Skin epidermis (tissue), 12 donors: ENCODE measurements around the gene CRHR2.

Experiments used
- H3K27ac ChIP-seq, 21 experiments: fragments of 200-600 bp; sonication (generic) in 11 of 21; one replicate each; pipeline ENCODE4 v1.5.0; 2020; ENCODE audit warnings: mild to moderate bottlenecking in 3 of 21, inconsistent platforms in 2 of 21, moderate library complexity in 2 of 21
- H3K4me3 ChIP-seq, 7 experiments: fragments of 200-600 bp; sonication (generic) in 2 of 7; one replicate each; pipeline ENCODE4 v1.5.0; 2020; ENCODE audit warnings: inconsistent platforms in 2 of 7, mild to moderate bottlenecking in 2 of 7, moderate library complexity in 1 of 7

The CRHR2 gene

GRCh38 chr7:30684351-30684750 is 2.1 kb upstream of the CRHR2 start:
- no peak overlapping the region for H3K4me3 ChIP-seq

DNA sequence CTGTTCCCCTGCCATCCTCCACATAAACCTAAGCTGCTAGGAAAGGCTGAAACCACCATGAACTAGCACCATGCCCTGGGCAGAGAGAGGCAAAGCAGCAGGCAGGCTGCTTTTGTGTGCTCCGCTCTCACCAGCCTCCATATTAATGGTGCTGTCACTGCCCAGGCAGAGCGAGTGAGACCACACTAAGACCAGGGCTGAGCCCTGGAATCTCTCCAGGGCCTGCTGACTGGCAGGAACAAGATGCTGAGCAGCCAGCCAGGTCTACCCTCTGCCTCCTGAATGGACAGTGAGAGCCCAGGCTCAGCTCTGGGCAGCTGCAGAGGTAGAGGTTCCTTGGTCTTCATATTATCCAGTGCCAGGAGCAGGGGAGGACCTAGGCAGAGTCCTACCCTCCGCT is 1.6 kb upstream of the CRHR2 start:
- Histone ChIP-seq H3K27ac (no peak overlapping the region), H3K4me3 (no peak overlapping the region)

More at GRCh38 chr7:30684351-30684750, 2.1 kb upstream of the CRHR2 start:
- H3K27ac ChIP-seq: no peak overlapping the region

DNA sequence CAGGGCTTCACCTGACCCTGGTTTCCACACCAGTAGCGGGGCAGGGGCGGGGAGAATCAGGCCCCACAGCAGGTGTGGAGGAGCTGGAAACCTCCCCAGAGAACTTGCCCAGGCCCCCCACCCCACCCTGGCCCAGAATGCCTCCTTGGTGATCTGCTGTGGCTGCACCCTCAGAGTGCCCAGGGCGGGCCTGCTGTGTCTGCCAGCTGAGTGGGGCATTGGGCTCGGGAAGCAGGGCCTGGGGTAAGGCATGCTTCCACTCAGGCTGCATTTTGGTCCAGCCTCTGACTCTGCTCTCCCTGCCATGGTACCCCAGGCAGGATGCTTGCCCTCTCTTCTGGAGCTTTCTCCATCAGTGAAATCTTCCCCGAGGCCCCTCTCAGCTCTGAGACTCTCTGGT is 1.1 kb upstream of the CRHR2 start:
- H3K4me3 ChIP-seq: no peak overlapping the region
- H3K27ac ChIP-seq: no peak overlapping the region

DNA sequence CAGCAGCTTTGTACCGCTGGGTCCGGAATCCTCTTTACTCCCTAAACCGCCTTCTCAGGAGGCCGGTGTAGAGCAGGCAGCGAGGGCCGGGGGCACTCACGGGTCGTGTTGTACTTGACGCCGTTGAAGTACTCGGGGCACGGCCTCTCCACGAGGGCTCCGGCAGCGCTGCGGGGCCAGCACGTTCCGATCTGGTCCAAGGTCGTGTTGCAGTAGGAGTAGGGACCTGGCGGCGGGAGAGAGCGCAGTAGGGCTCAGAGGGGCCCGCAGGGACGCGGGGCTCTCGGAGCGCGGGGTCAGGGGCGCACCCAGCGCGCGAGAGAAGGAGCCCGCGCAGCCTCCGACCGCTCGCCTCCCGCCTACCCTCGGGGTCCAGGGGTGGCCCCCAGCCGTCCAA is 443 bp downstream of the CRHR2 start:
- Histone ChIP-seq H3K4me3 (peak overlapping the region; percentile 2 to 30 (median 21)), H3K27ac (no peak overlapping the region)

GRCh38 chr7:30681331-30681797 is 892 bp downstream of the CRHR2 start:
- H3K4me3 ChIP-seq: peak overlapping the region in 3 of 7 experiments; percentile 21 to 30 (median 28)
- no peak overlapping the region for H3K27ac ChIP-seq

GRCh38 chr7:30679664-30680063 is 2.6 kb downstream of the CRHR2 start:
- H3K4me3 ChIP-seq: no peak overlapping the region
- no peak overlapping the region for H3K27ac ChIP-seq

DNA sequence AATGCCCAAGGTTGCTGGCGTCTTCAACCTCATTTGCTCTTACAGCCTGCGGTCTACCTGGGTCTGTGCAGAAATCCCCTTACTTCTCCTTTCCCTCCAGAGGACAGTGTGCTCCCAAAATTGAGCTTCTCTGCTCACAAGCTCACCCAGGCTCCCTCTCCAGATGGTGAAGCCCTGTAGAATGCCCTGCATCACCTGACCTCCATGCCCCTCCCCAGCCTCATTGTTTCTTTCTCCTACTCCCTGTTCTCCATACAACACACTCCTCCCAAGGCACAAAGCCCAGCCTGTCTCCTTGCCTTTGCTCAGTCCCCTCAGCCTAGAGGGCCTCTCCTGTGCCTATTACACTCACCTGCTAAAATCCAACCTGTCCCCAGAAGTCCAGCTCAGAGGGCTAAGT is 3.5 kb downstream of the CRHR2 start:
- H3K4me3 ChIP-seq: no peak overlapping the region
- H3K27ac ChIP-seq: no peak overlapping the region

DNA sequence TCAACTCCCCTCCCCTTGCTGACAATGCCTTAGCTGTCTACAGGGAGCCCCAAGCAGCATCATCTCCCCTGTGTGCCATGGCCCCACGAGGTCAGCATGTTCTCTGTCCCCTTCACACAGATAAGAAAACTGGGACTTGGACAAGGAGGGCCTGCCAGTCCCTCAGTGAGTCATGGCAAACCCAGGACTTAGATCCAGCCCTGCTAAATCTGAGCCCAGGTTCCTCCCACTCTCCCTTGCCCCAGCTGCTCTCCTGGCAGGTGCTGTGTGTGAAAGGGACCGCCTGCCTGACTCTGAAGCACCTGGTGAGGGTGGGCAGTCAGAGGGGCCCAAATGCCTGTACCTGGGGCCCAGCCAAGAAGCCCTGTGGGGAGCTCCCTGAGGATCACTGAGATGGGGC is 7.4 kb downstream of the CRHR2 start:
- no peak overlapping the region for H3K4me3 ChIP-seq
- H3K27ac ChIP-seq: no peak overlapping the region

- no peak overlapping the region for H3K4me3 ChIP-seq
- H3K27ac ChIP-seq: no peak overlapping the region
Observed at GRCh38 chr7:30674420-30674819, 7.8 kb downstream of the CRHR2 start.

- H3K27ac ChIP-seq: no peak overlapping the region
- H3K4me3 ChIP-seq: no peak overlapping the region
Observed at GRCh38 chr7:30671793-30672465, 10.3 kb downstream of the CRHR2 start.

GRCh38 chr7:30668102-30668501 is 14.2 kb downstream of the CRHR2 start:
- H3K4me3 ChIP-seq: no peak overlapping the region
- H3K27ac ChIP-seq: no peak overlapping the region

DNA sequence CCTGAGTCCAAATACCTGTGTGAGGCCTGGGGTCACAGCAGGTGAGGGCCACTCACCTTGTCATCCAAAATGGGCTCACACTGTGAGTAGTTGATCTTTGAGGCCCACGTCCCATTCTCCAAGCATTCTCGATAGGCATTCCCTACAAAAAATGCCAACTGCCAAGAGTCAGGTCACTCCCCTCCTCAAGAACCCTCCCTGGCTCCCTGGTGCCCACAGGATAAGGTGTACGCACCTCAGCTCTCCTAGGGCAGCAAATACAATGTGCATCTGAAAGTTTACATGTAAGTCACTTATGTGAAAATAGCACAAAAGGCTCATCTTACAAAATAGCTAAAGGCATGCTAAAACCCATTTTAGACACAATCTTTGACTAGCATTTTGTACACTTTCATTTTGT is 15.1 kb downstream of the CRHR2 start:
- H3K4me3 ChIP-seq: no peak overlapping the region
- H3K27ac ChIP-seq: no peak overlapping the region

- Histone ChIP-seq H3K4me3 (no peak overlapping the region), H3K27ac (no peak overlapping the region)
Observed at GRCh38 chr7:30665449-30665848, 16.8 kb downstream of the CRHR2 start.

DNA sequence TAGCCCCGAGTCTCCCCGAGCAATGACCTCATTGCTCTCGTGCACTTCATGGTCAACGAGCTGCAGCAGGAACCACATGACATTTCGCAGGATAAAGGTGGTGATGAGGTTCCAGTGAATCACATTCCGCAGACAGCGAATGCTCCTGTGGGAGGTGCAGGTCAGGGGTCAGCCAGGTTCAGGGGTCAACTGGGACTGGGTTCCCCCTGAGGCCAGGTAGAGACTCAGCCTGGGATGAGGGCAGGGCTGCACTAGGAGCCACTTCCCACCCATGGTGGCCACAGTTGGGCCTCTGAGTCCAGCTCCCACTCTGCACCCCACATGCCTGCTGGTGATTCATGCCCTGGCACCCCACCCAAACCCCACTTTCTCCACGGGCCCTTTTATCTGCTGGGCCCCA is 17.2 kb downstream of the CRHR2 start:
- no peak overlapping the region for H3K4me3 ChIP-seq
- no peak overlapping the region for H3K27ac ChIP-seq

GRCh38 chr7:30664184-30664885 is 17.9 kb downstream of the CRHR2 start:
- Histone ChIP-seq H3K27ac (no peak overlapping the region), H3K4me3 (no peak overlapping the region)

GRCh38 chr7:30663414-30663813 is 18.8 kb downstream of the CRHR2 start:
- Histone ChIP-seq H3K27ac (no peak overlapping the region), H3K4me3 (no peak overlapping the region)

DNA sequence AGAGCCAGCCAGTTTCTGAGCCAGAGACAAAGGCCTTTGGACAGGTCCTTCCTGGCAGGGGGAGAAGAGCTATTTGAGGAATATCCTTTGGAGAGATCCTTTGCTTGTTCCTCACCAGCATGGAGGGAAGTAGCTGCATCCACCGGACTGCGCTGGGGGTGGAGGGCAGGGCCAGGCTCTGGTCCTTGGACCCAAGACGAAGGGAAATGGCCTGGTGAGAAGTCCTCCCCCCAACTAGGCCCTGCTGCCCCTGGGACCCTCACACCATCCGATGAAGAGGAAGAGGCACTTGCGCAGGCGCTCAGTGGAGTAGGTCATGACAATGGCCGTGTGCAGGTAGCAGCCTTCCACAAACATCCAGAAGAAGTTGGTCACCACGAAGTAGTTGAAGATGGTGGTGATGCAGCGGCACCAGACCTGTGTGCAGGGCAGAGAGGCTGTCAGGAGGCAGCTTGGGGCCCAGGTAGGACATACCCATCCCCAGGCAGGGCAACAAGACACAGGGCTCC is 19.8 kb downstream of the CRHR2 start:
- H3K27ac ChIP-seq: no peak overlapping the region
- no peak overlapping the region for H3K4me3 ChIP-seq

DNA sequence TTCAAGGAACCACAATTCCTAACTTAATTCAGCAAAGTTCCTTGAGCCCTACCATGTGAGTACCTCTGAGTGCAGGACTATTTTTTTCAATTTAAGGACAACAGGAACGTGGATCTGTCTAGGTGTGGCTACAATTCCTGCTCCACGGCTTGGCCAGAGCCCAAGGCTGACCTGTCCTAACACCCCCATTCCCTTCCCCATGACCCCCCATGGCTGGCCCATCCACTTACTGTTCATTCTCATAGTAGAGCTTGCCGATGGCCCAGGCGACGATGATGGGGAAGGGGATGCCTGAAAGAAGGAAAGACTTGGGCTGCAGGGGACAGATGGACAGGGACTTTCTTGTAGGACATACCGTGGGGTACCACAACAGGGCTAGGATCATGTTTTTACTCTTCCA is 20.3 kb downstream of the CRHR2 start:
- Histone ChIP-seq H3K4me3 (no peak overlapping the region), H3K27ac (no peak overlapping the region)

DNA sequence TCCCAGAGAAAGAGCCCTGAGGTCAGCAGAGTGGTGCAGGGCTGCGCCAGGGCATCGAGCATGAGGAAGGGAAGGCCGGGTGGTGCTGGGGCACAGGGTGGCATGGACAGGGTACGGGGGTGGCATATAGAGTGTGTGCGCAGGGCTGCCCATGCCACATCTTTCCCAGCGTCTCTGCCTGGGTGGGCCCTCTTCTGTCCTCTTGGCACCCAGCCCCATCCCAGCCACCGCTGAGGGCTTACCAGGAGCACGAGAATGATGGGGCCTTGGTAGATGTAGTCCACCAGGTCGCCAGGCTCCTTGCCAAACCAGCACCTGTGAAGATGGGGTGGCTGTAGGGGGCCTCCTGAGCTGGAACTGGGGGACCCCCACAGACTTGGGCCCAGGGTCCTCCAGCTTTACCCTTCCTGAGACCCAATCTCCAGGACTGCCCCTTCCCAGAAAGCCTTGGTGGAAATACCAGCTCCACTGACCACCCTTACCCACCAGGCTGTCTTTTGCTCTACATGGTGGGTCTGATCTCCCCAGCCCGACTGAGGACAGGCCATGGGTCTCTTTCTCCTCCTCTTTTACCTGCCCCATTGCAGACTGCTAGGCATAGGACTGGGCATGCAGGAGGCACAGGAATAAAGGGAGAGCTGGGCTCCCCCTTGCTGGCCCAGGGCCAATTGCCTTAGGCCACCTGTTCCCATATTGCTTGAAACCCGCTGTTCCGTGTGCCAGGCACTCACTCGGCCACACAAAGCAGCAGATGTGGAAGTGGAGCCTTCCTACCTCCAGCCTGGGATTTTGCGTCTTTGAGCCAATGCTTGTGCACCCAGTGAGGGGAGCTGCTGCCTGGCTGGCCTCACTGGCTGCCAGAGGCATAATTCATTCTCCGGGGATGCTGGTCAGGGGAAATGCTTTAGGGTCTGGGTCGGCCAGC is 21.7 kb downstream of the CRHR2 start:
- Histone ChIP-seq H3K27ac (no peak overlapping the region), H3K4me3 (no peak overlapping the region)

DNA sequence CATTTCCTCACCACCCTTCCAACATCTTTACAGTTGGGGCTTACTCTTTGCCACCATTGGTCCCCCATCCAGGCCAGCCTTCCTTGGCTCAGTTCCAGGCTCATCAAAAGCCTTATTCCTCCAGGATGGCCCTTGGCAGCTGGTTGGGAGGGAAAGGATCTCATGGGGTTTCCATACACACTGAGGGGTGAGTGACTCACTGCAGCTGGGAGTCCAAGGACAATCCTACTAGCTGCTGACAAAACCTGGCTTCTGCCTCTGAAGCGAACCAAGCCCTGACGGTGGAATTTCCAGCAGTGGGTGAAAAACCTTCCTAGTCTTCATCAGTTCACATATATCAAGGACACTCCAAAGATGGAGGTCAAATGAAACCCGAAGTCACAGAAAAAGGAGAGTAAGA is 22.9 kb downstream of the CRHR2 start:
- Histone ChIP-seq H3K27ac (no peak overlapping the region), H3K4me3 (no peak overlapping the region)
